K562 (cell line): ENCODE data around the gene TRMU.

Experiments
- CHD1 ChIP-seq: fragments of 200-600 bp; sonication (generic); IDR thresholded peaks from one replicate; pipeline ENCODE4 v1.6.1; 2012; ENCODE audit warnings: mild to moderate bottlenecking, moderate library complexity, low read length, inconsistent platforms
- YY1 ChIP-seq, 3 experiments: IDR thresholded peaks; 2 replicates each; pipeline ENCODE4 v1.6.1; 2011; ENCODE audit warnings: low read length in 2 of 3, mild to moderate bottlenecking in 2 of 3, moderate library complexity in 2 of 3, borderline replicate concordance in 1 of 3, control low read depth in 1 of 3, low read depth in 1 of 3; ENCODE audit not compliant: insufficient read depth in 3 of 3, insufficient replicate concordance in 2 of 3, control insufficient read depth in 1 of 3, insufficient read length in 1 of 3; ENCODE audit errors: extremely low read depth in 1 of 3

DNA sequence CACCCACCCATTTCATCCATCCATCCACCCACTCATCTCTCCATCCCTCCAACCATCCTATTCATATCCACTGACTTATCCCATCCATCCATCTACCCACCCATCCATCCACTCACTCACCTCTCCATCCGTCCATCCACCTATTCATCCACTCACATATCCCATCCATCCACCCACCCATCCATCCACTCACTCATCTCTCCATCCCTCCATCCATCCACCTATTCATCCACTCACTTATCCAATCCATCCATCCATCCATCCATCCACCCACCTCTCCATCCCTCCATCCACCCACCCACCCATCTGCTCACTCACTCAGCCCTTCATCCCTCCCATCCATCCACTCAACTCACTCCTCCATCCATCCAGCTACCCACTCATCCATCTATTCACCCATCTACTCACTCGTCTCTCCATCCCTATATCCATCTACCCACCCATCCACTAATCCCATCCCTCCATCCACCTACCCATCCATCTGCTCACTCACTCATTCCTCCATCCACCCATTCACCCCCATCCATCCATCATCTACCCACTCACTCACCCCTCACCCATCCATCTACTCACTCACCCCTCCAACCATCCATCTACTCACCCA, 36.2 kb downstream of the TRMU start:
- TF ChIP-seq CHD1 (no peak), YY1 (IDR thresholded peaks at IDR 0.05; ENCODE audit: borderline replicate concordance in 1 of 3, control insufficient read depth in 1 of 3, extremely low read depth in 1 of 3, insufficient read depth in 3 of 3, insufficient read length in 1 of 3, insufficient replicate concordance in 2 of 3, low read depth in 1 of 3, low read length in 2 of 3) (no peak)
